WTC11 (cell line): ENCODE results near the gene DDX5. TPM values are rescaled to one million over a fixed set of nuclear protein-coding genes. Genes with fewer than 3 reads are reported as not detected.
A peak's percentile ranks its signal among the peaks of the same experiment; 100 is the strongest.

Experiments
- AFF4 ChIP-seq: sonication (generic); formaldehyde crosslinking; IDR thresholded peaks from 2 replicates; pipeline ENCODE4 v1.8.1; 2023; ENCODE audit warnings: mild to moderate bottlenecking, missing genetic modification reagents, borderline replicate concordance
- CBFB ChIP-seq: sonication (generic); formaldehyde crosslinking; IDR thresholded peaks from 2 replicates; pipeline ENCODE4 v1.8.1; 2022; ENCODE audit warnings: mild to moderate bottlenecking, low read depth, missing genetic modification reagents
- FOXK1 ChIP-seq: sonication (generic); formaldehyde crosslinking; IDR thresholded peaks from 2 replicates; pipeline ENCODE4 v1.8.0; 2022; ENCODE audit warnings: mild to moderate bottlenecking, moderate library complexity, missing genetic modification reagents
- FOXP1 ChIP-seq: sonication (generic); formaldehyde crosslinking; IDR thresholded peaks from 2 replicates; pipeline ENCODE4 v1.8.0; 2022; ENCODE audit warnings: missing genetic modification reagents, mild to moderate bottlenecking, moderate library complexity, borderline replicate concordance
- GTF2I ChIP-seq: fragments of 250-450 bp; sonication (Bioruptor Pico); conservative IDR thresholded peaks from 2 replicates; pipeline ENCODE4 v1.4.0; 2021; ENCODE audit warnings: mild to moderate bottlenecking
- HMGA2 ChIP-seq: fragments of 250-450 bp; sonication (Bioruptor Pico); IDR thresholded peaks from 2 replicates; pipeline ENCODE4 v1.4.0; 2021; ENCODE audit warnings: mild to moderate bottlenecking, moderate library complexity
- MYBL2 ChIP-seq: sonication (generic); formaldehyde crosslinking; IDR thresholded peaks from 2 replicates; pipeline ENCODE4 v1.8.1; 2023; ENCODE audit warnings: mild to moderate bottlenecking, moderate library complexity, missing genetic modification reagents
- NFE2L1 ChIP-seq: sonication (generic); formaldehyde crosslinking; IDR thresholded peaks from 2 replicates; pipeline ENCODE4 v1.8.1; 2023; ENCODE audit warnings: missing genetic modification reagents
- NR3C1 ChIP-seq: sonication (generic); formaldehyde crosslinking; conservative IDR thresholded peaks from 2 replicates; pipeline ENCODE4 v1.8.1; 2023; ENCODE audit warnings: low read depth, mild to moderate bottlenecking, missing genetic modification reagents
- PRRX2 ChIP-seq: fragments of 250-450 bp; sonication (Bioruptor Pico); IDR thresholded peaks from 2 replicates; pipeline ENCODE4 v1.8.0; 2021; ENCODE audit warnings: mild to moderate bottlenecking
- SMAD3 ChIP-seq: sonication (generic); formaldehyde crosslinking; IDR thresholded peaks from 2 replicates; pipeline ENCODE4 v1.8.0; 2022; ENCODE audit warnings: missing genetic modification reagents, mild to moderate bottlenecking, borderline replicate concordance
- SOX15 ChIP-seq: fragments of 250-450 bp; sonication (Bioruptor Pico); IDR thresholded peaks from 2 replicates; pipeline ENCODE4 v1.9.0; 2021; ENCODE audit warnings: mild to moderate bottlenecking
- TCF7 ChIP-seq: sonication (generic); formaldehyde crosslinking; IDR thresholded peaks from 2 replicates; pipeline ENCODE4 v1.8.0; 2022; ENCODE audit warnings: mild to moderate bottlenecking, low read depth, missing genetic modification reagents, moderate library complexity
- ZMAT4 ChIP-seq: fragments of 250-450 bp; sonication (Bioruptor Pico); IDR thresholded peaks from 2 replicates; pipeline ENCODE4 v1.9.0; 2021; ENCODE audit warnings: mild to moderate bottlenecking
- ZNF121 ChIP-seq: sonication (generic); formaldehyde crosslinking; IDR thresholded peaks from 2 replicates; pipeline ENCODE4 v1.8.0; 2023; ENCODE audit warnings: missing genetic modification reagents
- ZNF219 ChIP-seq: sonication (generic); formaldehyde crosslinking; IDR thresholded peaks from 2 replicates; pipeline ENCODE4 v1.8.0; 2023; ENCODE audit warnings: missing genetic modification reagents, mild to moderate bottlenecking, borderline replicate concordance
- ZNF317 ChIP-seq: sonication (generic); formaldehyde crosslinking; IDR thresholded peaks from 2 replicates; pipeline ENCODE4 v1.8.1; 2023; ENCODE audit warnings: low read depth, mild to moderate bottlenecking, moderate library complexity, missing genetic modification reagents, borderline replicate concordance
- total RNA-seq: library from RNA; stranded (reverse); gene quantifications from 3 replicates; pipeline ENCODE4 v1.2.3, GENCODE V29; 2021
- TF ChIP-seq, protein P1 (sequence below): sonication (generic); formaldehyde crosslinking; IDR thresholded peaks from 2 replicates; pipeline ENCODE4 v1.8.1; 2022; ENCODE audit warnings: missing genetic modification reagents, borderline replicate concordance
- TF ChIP-seq, protein P2 (sequence below): sonication (generic); formaldehyde crosslinking; IDR thresholded peaks from 2 replicates; pipeline ENCODE4 v1.8.1; 2023; ENCODE audit warnings: mild to moderate bottlenecking, missing genetic modification reagents, moderate library complexity
- TF ChIP-seq, protein P3 (sequence below): sonication (generic); formaldehyde crosslinking; IDR thresholded peaks from 2 replicates; pipeline ENCODE4 v1.8.1; 2023; ENCODE audit warnings: mild to moderate bottlenecking, missing genetic modification reagents
- TF ChIP-seq, protein P4 (sequence below): sonication (generic); formaldehyde crosslinking; IDR thresholded peaks from 2 replicates; pipeline ENCODE4 v1.8.0; 2022; ENCODE audit warnings: mild to moderate bottlenecking, missing genetic modification reagents
- TF ChIP-seq, protein P5 (sequence below): fragments of 250-450 bp; sonication (Bioruptor Pico); IDR thresholded peaks from 2 replicates; pipeline ENCODE4 v1.8.0; 2021; ENCODE audit warnings: mild to moderate bottlenecking
- TF ChIP-seq, protein P6 (sequence below): fragments of 250-450 bp; sonication (Bioruptor Pico); conservative IDR thresholded peaks from 2 replicates; pipeline ENCODE4 v1.9.0; 2021; ENCODE audit warnings: mild to moderate bottlenecking

DDX5 gene
- total RNA-seq, 1 experiment from 2014 or later: 612 TPM

DNA sequence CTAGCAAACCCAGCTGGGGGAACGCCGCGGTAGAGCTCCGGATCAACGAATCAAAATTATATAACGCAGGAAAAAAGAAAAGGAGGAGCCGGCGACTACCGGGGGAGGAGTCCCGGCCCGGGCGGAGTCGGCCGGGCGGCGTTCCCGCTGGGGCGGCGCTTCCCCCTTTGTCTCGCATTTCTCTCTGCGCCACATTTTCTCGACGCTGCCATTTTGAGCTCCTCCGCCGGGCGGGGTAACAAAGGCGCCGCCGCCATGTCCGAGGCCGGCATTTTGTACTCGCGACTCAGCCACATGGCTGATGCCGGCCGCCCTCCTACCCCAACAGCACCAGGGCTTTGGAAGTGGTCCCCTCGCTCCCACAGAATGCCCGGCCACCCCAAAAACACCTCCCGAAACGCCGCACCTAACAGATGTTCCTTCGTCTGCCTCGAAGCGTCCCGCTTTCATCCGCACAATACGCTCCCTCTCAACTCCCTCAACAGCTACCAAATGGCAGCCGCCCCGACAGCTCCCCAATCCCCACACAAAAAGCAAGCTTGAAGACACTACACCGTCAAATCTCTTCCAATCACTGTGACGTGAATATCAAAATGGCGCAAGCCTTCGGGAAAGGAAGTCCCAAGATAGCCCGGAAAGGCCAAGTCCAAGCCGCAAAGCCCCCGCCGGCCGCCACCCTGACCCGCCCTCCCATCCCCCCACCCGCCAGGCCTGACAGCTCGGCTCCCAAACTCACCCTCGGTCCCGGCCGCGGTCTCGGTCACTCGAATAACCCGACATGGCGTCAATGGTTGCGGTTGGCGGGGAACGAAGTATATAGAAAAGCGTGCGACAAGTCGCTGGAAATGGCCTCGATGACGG is 519 bp downstream of the DDX5 start (continued):
- TF ChIP-seq, protein P1, sequence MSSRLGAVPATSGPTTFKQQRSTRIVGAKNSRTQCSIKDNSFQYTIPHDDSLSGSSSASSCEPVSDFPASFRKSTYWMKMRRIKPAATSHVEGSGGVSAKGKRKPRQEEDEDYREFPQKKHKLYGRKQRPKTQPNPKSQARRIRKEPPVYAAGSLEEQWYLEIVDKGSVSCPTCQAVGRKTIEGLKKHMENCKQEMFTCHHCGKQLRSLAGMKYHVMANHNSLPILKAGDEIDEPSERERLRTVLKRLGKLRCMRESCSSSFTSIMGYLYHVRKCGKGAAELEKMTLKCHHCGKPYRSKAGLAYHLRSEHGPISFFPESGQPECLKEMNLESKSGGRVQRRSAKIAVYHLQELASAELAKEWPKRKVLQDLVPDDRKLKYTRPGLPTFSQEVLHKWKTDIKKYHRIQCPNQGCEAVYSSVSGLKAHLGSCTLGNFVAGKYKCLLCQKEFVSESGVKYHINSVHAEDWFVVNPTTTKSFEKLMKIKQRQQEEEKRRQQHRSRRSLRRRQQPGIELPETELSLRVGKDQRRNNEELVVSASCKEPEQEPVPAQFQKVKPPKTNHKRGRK: no peak
- TF ChIP-seq CBFB (CRISPR knock-in tag) (no peak), SOX15 (no peak), MYBL2 (CRISPR knock-in tag) (no peak), NFE2L1 (no peak), ZMAT4 (CRISPR knock-in tag) (no peak; the same call in 1 of the 2 replicates), HMGA2 (peak; percentile 22; the same call in 1 of the 2 replicates), FOXK1 (CRISPR knock-in tag) (peak; percentile 46; the same call in 1 of the 2 replicates), FOXP1 (no peak), SMAD3 (CRISPR knock-in tag) (no peak), TCF7 (CRISPR knock-in tag) (no peak), ZNF219 (CRISPR knock-in tag) (no peak), ZNF121 (CRISPR knock-in tag) (no peak), ZNF317 (CRISPR knock-in tag) (no peak), PRRX2 (CRISPR knock-in tag) (peak; percentile 79; the same call in 1 of the 2 replicates), NR3C1 (CRISPR knock-in tag) (no peak), GTF2I (CRISPR knock-in tag) (no peak), AFF4 (CRISPR knock-in tag) (no peak)
- TF ChIP-seq, protein P2, sequence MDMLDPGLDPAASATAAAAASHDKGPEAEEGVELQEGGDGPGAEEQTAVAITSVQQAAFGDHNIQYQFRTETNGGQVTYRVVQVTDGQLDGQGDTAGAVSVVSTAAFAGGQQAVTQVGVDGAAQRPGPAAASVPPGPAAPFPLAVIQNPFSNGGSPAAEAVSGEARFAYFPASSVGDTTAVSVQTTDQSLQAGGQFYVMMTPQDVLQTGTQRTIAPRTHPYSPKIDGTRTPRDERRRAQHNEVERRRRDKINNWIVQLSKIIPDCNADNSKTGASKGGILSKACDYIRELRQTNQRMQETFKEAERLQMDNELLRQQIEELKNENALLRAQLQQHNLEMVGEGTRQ (CRISPR knock-in tag): 0 out of 2 replicates have a peak, but pooled peaks have one; percentile 19
- TF ChIP-seq, protein P3, sequence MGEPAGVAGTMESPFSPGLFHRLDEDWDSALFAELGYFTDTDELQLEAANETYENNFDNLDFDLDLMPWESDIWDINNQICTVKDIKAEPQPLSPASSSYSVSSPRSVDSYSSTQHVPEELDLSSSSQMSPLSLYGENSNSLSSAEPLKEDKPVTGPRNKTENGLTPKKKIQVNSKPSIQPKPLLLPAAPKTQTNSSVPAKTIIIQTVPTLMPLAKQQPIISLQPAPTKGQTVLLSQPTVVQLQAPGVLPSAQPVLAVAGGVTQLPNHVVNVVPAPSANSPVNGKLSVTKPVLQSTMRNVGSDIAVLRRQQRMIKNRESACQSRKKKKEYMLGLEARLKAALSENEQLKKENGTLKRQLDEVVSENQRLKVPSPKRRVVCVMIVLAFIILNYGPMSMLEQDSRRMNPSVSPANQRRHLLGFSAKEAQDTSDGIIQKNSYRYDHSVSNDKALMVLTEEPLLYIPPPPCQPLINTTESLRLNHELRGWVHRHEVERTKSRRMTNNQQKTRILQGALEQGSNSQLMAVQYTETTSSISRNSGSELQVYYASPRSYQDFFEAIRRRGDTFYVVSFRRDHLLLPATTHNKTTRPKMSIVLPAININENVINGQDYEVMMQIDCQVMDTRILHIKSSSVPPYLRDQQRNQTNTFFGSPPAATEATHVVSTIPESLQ (CRISPR knock-in tag): no peak; the same call in 1 of the 2 replicates
- TF ChIP-seq, protein P4, sequence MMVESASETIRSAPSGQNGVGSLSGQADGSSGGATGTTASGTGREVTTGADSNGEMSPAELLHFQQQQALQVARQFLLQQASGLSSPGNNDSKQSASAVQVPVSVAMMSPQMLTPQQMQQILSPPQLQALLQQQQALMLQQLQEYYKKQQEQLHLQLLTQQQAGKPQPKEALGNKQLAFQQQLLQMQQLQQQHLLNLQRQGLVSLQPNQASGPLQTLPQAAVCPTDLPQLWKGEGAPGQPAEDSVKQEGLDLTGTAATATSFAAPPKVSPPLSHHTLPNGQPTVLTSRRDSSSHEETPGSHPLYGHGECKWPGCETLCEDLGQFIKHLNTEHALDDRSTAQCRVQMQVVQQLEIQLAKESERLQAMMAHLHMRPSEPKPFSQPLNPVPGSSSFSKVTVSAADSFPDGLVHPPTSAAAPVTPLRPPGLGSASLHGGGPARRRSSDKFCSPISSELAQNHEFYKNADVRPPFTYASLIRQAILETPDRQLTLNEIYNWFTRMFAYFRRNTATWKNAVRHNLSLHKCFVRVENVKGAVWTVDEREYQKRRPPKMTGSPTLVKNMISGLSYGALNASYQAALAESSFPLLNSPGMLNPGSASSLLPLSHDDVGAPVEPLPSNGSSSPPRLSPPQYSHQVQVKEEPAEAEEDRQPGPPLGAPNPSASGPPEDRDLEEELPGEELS (CRISPR knock-in tag): no peak
- TF ChIP-seq, protein P5, sequence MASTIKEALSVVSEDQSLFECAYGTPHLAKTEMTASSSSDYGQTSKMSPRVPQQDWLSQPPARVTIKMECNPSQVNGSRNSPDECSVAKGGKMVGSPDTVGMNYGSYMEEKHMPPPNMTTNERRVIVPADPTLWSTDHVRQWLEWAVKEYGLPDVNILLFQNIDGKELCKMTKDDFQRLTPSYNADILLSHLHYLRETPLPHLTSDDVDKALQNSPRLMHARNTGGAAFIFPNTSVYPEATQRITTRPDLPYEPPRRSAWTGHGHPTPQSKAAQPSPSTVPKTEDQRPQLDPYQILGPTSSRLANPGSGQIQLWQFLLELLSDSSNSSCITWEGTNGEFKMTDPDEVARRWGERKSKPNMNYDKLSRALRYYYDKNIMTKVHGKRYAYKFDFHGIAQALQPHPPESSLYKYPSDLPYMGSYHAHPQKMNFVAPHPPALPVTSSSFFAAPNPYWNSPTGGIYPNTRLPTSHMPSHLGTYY (CRISPR knock-in tag): 0 out of 2 replicates have a peak, but pooled peaks have one; percentile 58
- TF ChIP-seq, protein P6, sequence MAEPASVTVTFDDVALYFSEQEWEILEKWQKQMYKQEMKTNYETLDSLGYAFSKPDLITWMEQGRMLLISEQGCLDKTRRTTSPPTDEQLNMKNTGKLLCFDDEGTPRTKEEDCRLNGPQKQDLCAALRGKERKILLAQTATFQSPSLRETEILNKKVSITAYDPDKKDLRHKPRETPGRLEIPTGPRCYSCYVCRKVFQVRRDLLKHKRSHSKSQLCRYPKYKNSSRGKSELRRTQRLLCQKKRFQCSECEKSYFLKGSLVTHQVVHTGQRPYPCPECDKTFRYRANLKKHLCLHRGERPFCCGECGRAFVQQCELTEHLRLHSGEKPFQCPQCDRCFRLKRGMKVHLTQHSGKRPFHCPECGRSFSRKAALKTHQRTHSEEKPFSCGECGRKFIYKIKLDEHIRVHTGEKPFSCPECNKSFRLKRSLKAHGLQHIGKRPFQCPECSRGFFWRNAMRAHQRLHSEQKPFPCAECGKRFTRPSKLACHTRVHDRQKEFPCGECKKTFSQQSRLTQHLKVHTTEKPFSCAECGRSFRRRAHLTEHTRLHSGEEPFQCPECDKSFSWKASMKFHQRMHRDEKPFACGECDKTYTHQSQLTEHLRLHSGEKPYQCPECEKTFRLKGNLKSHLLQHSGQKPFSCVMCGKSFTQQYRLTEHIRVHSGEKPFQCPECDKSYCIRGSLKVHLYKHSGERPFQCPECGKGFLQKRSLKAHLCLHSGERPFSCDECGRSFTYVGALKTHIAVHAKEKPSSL (CRISPR knock-in tag): peak; percentile 64; the same call in 1 of the 2 replicates
